Uterus (tissue), 2 donors: Measurements from ENCODE around the gene HADHB.

Experiments
- POLR2A ChIP-seq, 2 donors: fragments of 450-650 bp; IDR thresholded peaks; one replicate each; pipeline ENCODE4 v1.6.1; 2016; ENCODE audit warnings: antibody characterized with exemption in 2 of 2, mild to moderate bottlenecking in 1 of 2, moderate library complexity in 1 of 2
- TF ChIP-seq, protein P1 (sequence below), 4 experiments: fragments of 200-600 bp in 2 of 4; fragments of 450-650 bp in 2 of 4; sonication (generic) in 2 of 4; IDR thresholded peaks; one replicate each; pipeline ENCODE4 v1.5.1; 2016 to 2019; ENCODE audit warnings: antibody characterized with exemption in 4 of 4, mild to moderate bottlenecking in 2 of 4, moderate library complexity in 1 of 4

DNA sequence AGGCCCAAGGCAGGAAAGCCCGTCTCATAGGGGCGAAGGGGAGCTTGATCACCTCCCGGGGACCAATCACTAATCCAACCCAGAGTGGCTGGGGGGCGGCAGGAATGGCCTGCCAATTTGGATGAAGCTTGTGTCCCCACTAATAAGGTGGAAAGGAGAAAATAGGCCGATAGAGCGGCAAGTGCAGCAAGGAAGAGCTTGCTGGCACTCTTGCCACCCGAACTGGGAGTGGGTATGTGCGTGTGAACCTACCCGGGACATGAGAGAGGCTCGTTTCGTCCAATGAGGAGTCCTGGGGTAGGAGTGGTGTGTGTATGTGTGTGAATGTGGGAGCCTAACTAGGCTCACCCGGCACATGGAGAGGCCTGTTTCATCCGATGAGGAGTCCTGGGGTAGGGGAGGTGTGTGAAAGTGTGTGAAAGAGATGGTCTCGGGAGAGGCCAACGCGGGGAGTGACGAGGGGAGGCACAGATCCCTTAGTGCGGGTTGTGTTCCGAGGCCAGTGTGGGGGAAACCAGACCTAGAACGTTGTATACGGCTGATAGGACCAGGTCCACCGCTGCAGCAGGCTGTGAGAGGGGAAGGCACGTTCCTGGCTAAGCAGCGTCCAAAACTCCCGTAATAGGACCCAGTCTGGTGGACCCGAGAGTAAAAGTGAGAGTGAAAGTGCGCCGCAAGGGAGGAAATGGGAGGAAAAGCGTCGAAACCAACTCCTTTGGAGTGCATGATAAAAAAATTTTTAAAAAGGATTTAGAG lies 54.1 kb downstream of the HADHB start:
- TF ChIP-seq, protein P1, sequence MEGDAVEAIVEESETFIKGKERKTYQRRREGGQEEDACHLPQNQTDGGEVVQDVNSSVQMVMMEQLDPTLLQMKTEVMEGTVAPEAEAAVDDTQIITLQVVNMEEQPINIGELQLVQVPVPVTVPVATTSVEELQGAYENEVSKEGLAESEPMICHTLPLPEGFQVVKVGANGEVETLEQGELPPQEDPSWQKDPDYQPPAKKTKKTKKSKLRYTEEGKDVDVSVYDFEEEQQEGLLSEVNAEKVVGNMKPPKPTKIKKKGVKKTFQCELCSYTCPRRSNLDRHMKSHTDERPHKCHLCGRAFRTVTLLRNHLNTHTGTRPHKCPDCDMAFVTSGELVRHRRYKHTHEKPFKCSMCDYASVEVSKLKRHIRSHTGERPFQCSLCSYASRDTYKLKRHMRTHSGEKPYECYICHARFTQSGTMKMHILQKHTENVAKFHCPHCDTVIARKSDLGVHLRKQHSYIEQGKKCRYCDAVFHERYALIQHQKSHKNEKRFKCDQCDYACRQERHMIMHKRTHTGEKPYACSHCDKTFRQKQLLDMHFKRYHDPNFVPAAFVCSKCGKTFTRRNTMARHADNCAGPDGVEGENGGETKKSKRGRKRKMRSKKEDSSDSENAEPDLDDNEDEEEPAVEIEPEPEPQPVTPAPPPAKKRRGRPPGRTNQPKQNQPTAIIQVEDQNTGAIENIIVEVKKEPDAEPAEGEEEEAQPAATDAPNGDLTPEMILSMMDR (IDR thresholded peaks at IDR 0.05) = no peak
- TF ChIP-seq POLR2A (IDR thresholded peaks at IDR 0.05) = peak; percentile 15 to 24
